Measurements from ENCODE around the gene INPP1. TPM values are rescaled to one million over a fixed set of nuclear protein-coding genes. Genes with fewer than 3 reads are reported as not detected.

INPP1 gene
- polyA plus RNA-seq, 1 of the 3 experiments (the other 2 are of a cell fraction), result 6.4 TPM

- TF ChIP-seq RXRA (IDR thresholded peaks at IDR 0.05; ENCODE audit: borderline replicate concordance, low read depth) (no peak), ELF1 (IDR thresholded peaks at IDR 0.05) (no peak), IRF3 (IDR thresholded peaks at IDR 0.05; ENCODE audit: low read depth, low read length) (no peak), NFIC (IDR thresholded peaks at IDR 0.05; ENCODE audit: borderline replicate concordance) (no peak), RAD21 (IDR thresholded peaks at IDR 0.05; ENCODE audit: low read length) (no peak), GABPA (IDR thresholded peaks at IDR 0.05; ENCODE audit: low read depth) (no peak)
These were observed 63.4 kb downstream of the INPP1 start (continued) for GRCh38 chr2:190406805-190407204.

- Histone ChIP-seq H3K9ac (no peak overlapping the region), H3K4me3 (ENCODE audit: low read depth in 2 of 2, low read length in 1 of 2) (peak overlapping the region; percentile 58 to 74; a peak in 3 of 4 replicates), H3K36me3 (replicated peaks in 1 of 2; ENCODE audit: control insufficient read depth in 1 of 2, insufficient read depth in 2 of 2, low read length in 1 of 2) (no peaks in the 10 kb centered on the region), H3K4me1 (ENCODE audit: control insufficient read depth in 1 of 2, insufficient read depth in 2 of 2, low read depth in 1 of 2, low read length in 1 of 2) (peaks cover 0 to 13% of the 10 kb centered on the region in 2 experiments; a peak in 2 of 4 replicates), H3K4me2 (peak overlapping the region; percentile 90; the same call in 1 of the 2 replicates), H3K27ac (ENCODE audit: low read depth in 2 of 2, low read length in 1 of 2) (no peak overlapping the region), H3K9me3 (no peaks in the 10 kb centered on the region), H3K27me3 (ENCODE audit: insufficient read depth) (no peaks in the 10 kb centered on the region), H3F3A (replicated peaks; ENCODE audit: insufficient read depth) (peaks cover 4% of the 10 kb centered on the region), H3K79me2 (ENCODE audit: insufficient read depth) (no peaks in the 10 kb centered on the region), H4K20me1 (ENCODE audit: insufficient read depth) (no peaks in the 10 kb centered on the region), H2AFZ (ENCODE audit: low read depth) (peak overlapping the region; percentile 42; the same call in 1 of the 2 replicates), H3K9me2 (no peaks in the 10 kb centered on the region)
- WGBS (ENCODE audit: low lambda C conversion rate), result 86% methylated on average over 11 of the region's 11 CpGs
- ChIA-PET POLR2A (no interaction called here), CTCF (interaction anchor here (0.9 to 1.0 kb wide), 2 partner anchors 10 to 37 kb away, joined by 3 read pairs; no protein-coding TSS in a partner anchor)
- TF ChIP-seq FOXM1 (IDR thresholded peaks at IDR 0.05; ENCODE audit: low read depth), result no peak
- no peak for DNase-seq
These were observed 63.9 kb downstream of the INPP1 start for GRCh38 chr2:190407246-190407661.

- Histone ChIP-seq H3F3A (replicated peaks; ENCODE audit: insufficient read depth) (peaks cover 4% of the 10 kb centered on the region), H3K4me2 (peak within 1 kb of the TSS; percentile 90), H3K36me3 (replicated peaks in 1 of 2; ENCODE audit: control insufficient read depth in 1 of 2, insufficient read depth in 2 of 2, low read length in 1 of 2) (no peaks in the 10 kb centered on the region), H4K20me1 (ENCODE audit: insufficient read depth) (no peaks in the 10 kb centered on the region), H3K9ac (peak within 1 kb of the TSS; percentile 56), H2AFZ (ENCODE audit: low read depth) (peak within 1 kb of the TSS; percentile 78), H3K9me2 (no peaks in the 10 kb centered on the region), H3K79me2 (ENCODE audit: insufficient read depth) (no peaks in the 10 kb centered on the region), H3K4me1 (ENCODE audit: control insufficient read depth in 1 of 2, insufficient read depth in 2 of 2, low read depth in 1 of 2, low read length in 1 of 2) (peaks cover 0 to 13% of the 10 kb centered on the region in 2 experiments; a peak in 2 of 4 replicates), H3K27ac (ENCODE audit: low read depth in 2 of 2, low read length in 1 of 2) (peak within 1 kb of the TSS in 1 of 2 experiments; percentile 77; a peak in 2 of 4 replicates), H3K27me3 (ENCODE audit: insufficient read depth) (no peaks in the 10 kb centered on the region), H3K4me3 (ENCODE audit: low read depth in 2 of 2, low read length in 1 of 2) (peak within 1 kb of the TSS; percentile 58 to 74), H3K9me3 (no peaks in the 10 kb centered on the region)
- TF ChIP-seq, protein P1, sequence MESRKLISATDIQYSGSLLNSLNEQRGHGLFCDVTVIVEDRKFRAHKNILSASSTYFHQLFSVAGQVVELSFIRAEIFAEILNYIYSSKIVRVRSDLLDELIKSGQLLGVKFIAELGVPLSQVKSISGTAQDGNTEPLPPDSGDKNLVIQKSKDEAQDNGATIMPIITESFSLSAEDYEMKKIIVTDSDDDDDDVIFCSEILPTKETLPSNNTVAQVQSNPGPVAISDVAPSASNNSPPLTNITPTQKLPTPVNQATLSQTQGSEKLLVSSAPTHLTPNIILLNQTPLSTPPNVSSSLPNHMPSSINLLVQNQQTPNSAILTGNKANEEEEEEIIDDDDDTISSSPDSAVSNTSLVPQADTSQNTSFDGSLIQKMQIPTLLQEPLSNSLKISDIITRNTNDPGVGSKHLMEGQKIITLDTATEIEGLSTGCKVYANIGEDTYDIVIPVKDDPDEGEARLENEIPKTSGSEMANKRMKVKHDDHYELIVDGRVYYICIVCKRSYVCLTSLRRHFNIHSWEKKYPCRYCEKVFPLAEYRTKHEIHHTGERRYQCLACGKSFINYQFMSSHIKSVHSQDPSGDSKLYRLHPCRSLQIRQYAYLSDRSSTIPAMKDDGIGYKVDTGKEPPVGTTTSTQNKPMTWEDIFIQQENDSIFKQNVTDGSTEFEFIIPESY (IDR thresholded peaks at IDR 0.05; ENCODE audit: borderline replicate concordance, low read depth), result no peak
- TF ChIP-seq GATA2 (CRISPR knock-in tag; IDR thresholded peaks at IDR 0.05), result peak; percentile 44; the same call in 1 of the 2 replicates
- peak; percentile 54; the same call in 1 of the 2 replicates for TF ChIP-seq MXI1 (IDR thresholded peaks at IDR 0.05; ENCODE audit: low read depth, low read length)
- WGBS (ENCODE audit: low lambda C conversion rate), result 30% methylated on average over 14 of the region's 98 CpGs
- DNase-seq, result peak; percentile 88
- CTCF ChIA-PET, result interaction anchor here (0.9 to 1.0 kb wide), 5 partner anchors 9 to 97 kb away, joined by 3 to 4 read pairs (median 3); no protein-coding TSS in a partner anchor
- POLR2A ChIA-PET, result no interaction called here
These were observed 64.5 kb downstream of the INPP1 start, which contains the start of gene MFSD6 for GRCh38 chr2:190407662-190408537. MFSD6 (plus strand) TSS chr2:190408355; CDS start chr2:190436030, 27,675 bp downstream.
